Progenitor cell of endocrine pancreas (in vitro differentiated cells): Measurements from ENCODE around the gene SUPT3H. TPM values are rescaled to one million over a fixed set of nuclear protein-coding genes. Genes with fewer than 3 reads are reported as not detected.

ENCODE experiments used
- DNase-seq: peaks from one replicate; pipeline ENCODE4 v3.0.0; 2021; ENCODE audit warnings: low spot score; ENCODE audit not compliant: unreplicated experiment
- H3K27ac Mint-ChIP-seq: 2 replicates; pipeline ENCODE4 v1.8.0; 2021; ENCODE audit warnings: mild to moderate bottlenecking, moderate library complexity, mixed read lengths
- H3K27me3 Mint-ChIP-seq: 2 replicates; pipeline ENCODE4 v1.8.0; 2021; ENCODE audit warnings: mixed read lengths
- H3K36me3 Mint-ChIP-seq: 2 replicates; pipeline ENCODE4 v1.8.0; 2022; ENCODE audit warnings: mixed read lengths; ENCODE audit not compliant: insufficient read depth
- H3K4me1 Mint-ChIP-seq: 2 replicates; pipeline ENCODE4 v1.8.0; 2021; ENCODE audit warnings: low read depth, mixed read lengths
- H3K4me3 Mint-ChIP-seq: 2 replicates; pipeline ENCODE4 v1.8.0; 2021; ENCODE audit warnings: low read depth, mild to moderate bottlenecking, moderate library complexity, mixed read lengths
- H3K9me3 Mint-ChIP-seq: 2 replicates; pipeline ENCODE4 v1.8.0; 2021; ENCODE audit warnings: low read depth, mixed read lengths
- CTCF ChIP-seq: fragments of 200-600 bp; sonication (generic); IDR thresholded peaks from one replicate; pipeline ENCODE4 v1.5.0; 2021; ENCODE audit warnings: antibody characterized with exemption, mild to moderate bottlenecking; ENCODE audit not compliant: unreplicated experiment
- total RNA-seq: library from RNA; stranded (reverse); gene quantifications from 2 replicates; pipeline ENCODE4 v1.2.1, GENCODE V29; 2021

Gene SUPT3H
- total RNA-seq, 1 donor from 2014 or later = 40.5 TPM

DNA sequence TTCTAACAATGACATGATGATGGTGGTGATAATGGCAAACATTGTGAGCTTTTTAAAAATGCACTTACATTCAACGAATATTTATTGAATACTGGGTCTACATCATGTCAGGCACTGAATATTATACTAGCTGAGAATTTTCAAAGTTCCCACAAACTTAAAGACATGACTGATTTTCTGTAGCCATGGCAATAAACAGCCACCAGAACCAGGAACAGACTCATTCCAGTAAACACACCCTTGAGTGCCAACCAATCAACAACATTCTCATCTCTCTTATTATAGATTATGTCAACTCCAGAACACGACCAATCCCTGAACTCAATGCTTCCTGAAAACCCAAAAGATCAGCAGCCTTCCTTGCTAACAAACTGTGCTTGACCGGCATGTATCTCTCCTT is 262.0 kb downstream of the SUPT3H start:
- no peak for TF ChIP-seq CTCF
- Mint-ChIP-seq H3K4me3 (no peak overlapping the region), H3K36me3 (no peaks in the 10 kb centered on the region), H3K9me3 (no peaks in the 10 kb centered on the region), H3K4me1 (peaks cover 2% of the 10 kb centered on the region), H3K27ac (no peak overlapping the region), H3K27me3 (no peaks in the 10 kb centered on the region)
- no peak for DNase-seq

GRCh38 chr6:45112711-45113110 is 265.0 kb downstream of the SUPT3H start:
- H3K27me3 Mint-ChIP-seq = no peaks in the 10 kb centered on the region
- H3K4me1 Mint-ChIP-seq = peaks cover 4% of the 10 kb centered on the region
- no peaks in the 10 kb centered on the region for H3K36me3 Mint-ChIP-seq
- no peak overlapping the region for H3K27ac Mint-ChIP-seq
- TF ChIP-seq CTCF = no peak
- H3K9me3 Mint-ChIP-seq = no peaks in the 10 kb centered on the region
- H3K4me3 Mint-ChIP-seq = no peak overlapping the region
- no peak for DNase-seq

DNA sequence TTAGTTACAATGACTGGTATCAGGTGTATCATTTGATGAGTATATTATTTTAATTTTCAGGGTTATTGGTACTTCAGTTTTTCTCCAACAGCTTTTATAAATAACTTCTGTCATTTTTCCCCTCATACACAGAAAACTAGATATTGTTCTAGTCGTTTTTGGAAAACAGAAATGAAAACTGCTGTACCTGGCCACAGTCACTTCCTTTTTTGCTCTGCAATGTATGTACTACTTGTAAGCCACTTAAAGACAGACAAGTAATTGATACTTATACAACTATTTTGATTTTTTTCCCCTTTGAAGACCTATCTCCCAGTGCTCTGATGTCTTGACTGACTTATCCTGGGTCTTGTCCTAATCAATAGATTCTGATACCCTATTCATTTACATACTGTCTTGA is 268.2 kb downstream of the SUPT3H start:
- H3K9me3 Mint-ChIP-seq = no peaks in the 10 kb centered on the region
- H3K4me3 Mint-ChIP-seq = no peak overlapping the region
- no peak for DNase-seq
- no peak overlapping the region for H3K27ac Mint-ChIP-seq
- no peak for TF ChIP-seq CTCF
- peaks cover 2% of the 10 kb centered on the region for H3K4me1 Mint-ChIP-seq
- no peaks in the 10 kb centered on the region for H3K36me3 Mint-ChIP-seq
- H3K27me3 Mint-ChIP-seq = no peaks in the 10 kb centered on the region

DNA sequence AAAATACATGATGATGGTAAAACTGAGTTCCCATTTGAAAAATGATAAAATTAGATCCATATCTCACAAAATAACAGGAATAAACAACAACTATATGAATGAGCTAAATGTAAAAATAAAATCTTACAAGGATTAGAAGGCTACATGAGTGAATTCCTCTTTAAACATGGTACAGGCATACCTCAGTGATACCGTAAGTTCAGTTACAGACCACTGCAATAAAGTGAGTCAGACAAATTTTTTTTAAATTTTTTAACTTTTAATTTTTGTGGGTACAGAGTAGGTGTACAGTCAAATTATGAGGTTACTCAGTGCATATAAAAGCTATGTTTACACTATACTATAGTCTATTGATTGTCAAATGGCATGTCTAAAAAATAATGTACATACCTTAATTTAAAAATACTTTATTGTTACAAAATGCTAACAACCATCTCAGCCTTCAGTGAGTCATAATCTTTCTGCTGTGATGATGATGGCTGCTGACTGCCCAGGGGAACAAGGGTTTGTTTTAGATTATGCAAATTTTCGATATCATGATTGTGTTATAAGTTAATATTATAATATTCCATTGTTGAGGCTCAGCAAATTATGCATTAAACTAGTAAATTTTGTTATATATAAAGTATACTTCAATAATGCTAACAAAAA is 272.4 kb downstream of the SUPT3H start:
- Mint-ChIP-seq H3K4me3 (no peak overlapping the region), H3K27me3 (no peaks in the 10 kb centered on the region), H3K27ac (no peak overlapping the region), H3K4me1 (peaks cover 2% of the 10 kb centered on the region), H3K36me3 (no peaks in the 10 kb centered on the region), H3K9me3 (no peaks in the 10 kb centered on the region)
- no peak for DNase-seq
- TF ChIP-seq CTCF = no peak

DNA sequence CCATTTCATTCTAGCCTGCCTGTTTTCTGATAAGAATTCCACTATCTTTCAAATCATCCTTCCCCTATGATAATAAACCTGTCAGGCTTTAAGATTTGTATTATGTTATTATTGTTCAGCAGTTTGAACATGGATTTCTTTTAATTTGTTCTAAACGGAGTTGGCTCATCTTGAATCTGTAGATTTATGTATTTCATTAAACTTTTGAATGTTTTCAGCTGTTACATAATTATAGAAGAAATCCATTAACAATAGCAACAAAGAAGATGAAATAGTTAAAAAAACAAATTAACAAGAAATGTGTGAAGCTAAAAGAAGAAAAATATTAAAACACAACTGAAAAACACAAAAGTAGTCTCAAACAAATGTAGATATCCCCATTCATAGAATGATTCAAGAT is 273.3 kb downstream of the SUPT3H start:
- Mint-ChIP-seq H3K27ac (no peak overlapping the region), H3K9me3 (no peaks in the 10 kb centered on the region), H3K36me3 (no peaks in the 10 kb centered on the region), H3K27me3 (no peaks in the 10 kb centered on the region), H3K4me3 (no peak overlapping the region), H3K4me1 (no peaks in the 10 kb centered on the region)
- no peak for TF ChIP-seq CTCF
- no peak for DNase-seq
